HL-60 (cell line): ENCODE data around the gene MGAT4A.

Source experiments
- CTCF ChIP-seq: IDR thresholded peaks from one replicate; pipeline ENCODE4 v1.5.1; 2011; ENCODE audit warnings: low read length, control low read depth, inconsistent platforms; ENCODE audit not compliant: insufficient read depth
- REST ChIP-seq: IDR thresholded peaks from 2 replicates; pipeline ENCODE4 v1.6.1; 2012; ENCODE audit warnings: low read depth; ENCODE audit not compliant: insufficient replicate concordance

- TF ChIP-seq REST: no peak
- no peak for TF ChIP-seq CTCF
Measured at GRCh38 chr2:98634406-98635092, 96.4 kb downstream of the MGAT4A start.
